Stimulated activated CD8-positive, alpha-beta memory T cell treated with anti-CD3 and anti-CD28 coated beads, Interleukin-15, amount 100 ng/mL, for 24 hours (primary cell): ENCODE measurements around the gene PPIC.
"Not testable (repeated sequence)": the region's sequence is repeated elsewhere in the genome, so short reads cannot be mapped to it uniquely, and the experiment has no call there.

Experiments
- DNase-seq: peaks from one replicate; pipeline ENCODE4 v3.0.0-alpha.2; 2020; ENCODE audit warnings: low read depth

Gene PPIC

GRCh38 chr5:123007754-123008153 is 28.8 kb downstream of the PPIC start:
- no peak for DNase-seq

- no peak for DNase-seq
Measured at GRCh38 chr5:123007182-123007581, 29.3 kb downstream of the PPIC start.

GRCh38 chr5:123001808-123002207 is 34.7 kb downstream of the PPIC start:
- DNase-seq = no peak

GRCh38 chr5:123000731-123001130 is 35.8 kb downstream of the PPIC start:
- DNase-seq = no peak

- DNase-seq = no peak
Measured at GRCh38 chr5:122999947-123000563, 36.5 kb downstream of the PPIC start.

- DNase-seq = no peak
Measured at GRCh38 chr5:122997294-122997693, 39.2 kb downstream of the PPIC start.

GRCh38 chr5:122996091-122996490 is 40.4 kb downstream of the PPIC start:
- no peak for DNase-seq

DNA sequence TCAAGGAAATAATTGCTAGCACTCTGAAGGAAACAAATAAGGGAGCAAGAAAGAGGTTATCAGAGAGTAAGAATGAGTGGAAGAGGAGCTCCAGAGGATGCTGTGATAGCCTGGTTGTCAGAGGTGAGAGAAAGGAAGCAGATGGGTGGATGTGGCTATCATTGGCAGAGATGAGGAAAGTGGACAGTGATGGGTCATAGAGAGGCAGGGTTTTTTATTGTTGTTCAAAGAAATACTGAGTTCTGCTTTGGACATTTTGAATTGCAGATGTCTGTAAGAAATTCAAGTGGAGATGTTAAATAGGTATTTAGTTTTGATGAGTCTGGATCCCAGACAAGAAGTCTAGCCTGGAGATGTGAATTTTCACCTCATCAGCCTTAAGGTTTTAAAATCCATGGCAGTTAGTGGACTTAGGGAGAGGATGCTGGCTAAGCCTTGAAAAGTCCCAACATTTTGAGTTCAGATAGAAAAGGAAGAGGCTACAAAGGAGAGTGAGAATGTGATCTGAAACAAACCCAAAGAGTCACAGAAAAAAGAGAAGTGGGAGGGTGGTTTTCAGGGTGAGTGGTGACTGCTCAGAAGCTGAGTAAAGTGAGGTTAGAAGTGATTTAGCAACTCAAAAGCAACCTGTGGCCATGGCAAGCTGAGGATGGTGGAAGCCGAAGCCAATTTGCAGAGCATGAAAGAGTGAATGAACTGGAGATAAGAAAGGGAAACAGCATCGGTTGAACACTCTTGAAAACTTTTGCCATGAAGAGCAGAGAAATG is 50.4 kb downstream of the PPIC start:
- DNase-seq = no peak

- no peak for DNase-seq
Measured at GRCh38 chr5:122985006-122985700, 51.4 kb downstream of the PPIC start.

GRCh38 chr5:122984425-122984824 is 52.1 kb downstream of the PPIC start:
- DNase-seq = no peak

DNA sequence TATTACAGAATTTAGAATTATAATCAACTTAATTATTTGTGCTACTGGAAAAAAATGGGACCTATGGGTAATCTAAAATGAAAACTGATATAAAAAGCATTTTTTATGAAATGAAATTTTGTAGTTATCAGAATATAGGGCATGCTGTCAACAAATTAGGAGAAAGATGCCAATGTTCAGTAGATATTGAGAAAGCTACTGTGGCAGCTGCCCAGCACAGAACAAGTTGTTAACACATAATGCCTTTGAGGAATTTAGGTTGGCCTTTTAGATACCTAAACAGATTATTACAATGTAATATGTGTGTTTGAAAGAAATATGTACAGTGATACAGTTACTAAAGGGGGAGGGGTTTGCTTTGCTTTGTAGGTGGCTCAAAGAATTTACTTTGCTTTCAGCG is 54.1 kb downstream of the PPIC start:
- no peak for DNase-seq

DNA sequence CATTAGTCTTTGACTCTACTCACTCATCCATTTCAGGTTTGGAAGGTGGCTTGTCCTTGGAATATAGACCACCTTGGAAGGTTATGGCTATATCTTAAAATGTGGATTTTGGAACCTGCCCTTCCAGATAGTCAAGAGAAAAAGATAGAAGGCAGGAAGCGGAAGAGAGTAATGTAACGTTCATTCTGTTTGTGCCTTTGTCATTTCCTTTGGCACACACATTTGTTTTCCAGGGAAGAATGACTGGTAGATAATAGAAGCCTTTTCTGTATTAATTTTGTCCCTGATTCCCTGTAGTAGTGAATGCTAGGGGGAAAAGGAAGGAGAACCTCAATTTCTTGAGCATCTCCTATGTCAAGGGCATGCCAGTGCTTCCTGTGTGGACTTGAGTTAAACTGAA is 54.7 kb downstream of the PPIC start:
- DNase-seq = no peak

GRCh38 chr5:122978644-122979297 is 57.8 kb downstream of the PPIC start:
- DNase-seq = no peak

- no peak for DNase-seq
Measured at GRCh38 chr5:122978068-122978467, 58.5 kb downstream of the PPIC start.

DNA sequence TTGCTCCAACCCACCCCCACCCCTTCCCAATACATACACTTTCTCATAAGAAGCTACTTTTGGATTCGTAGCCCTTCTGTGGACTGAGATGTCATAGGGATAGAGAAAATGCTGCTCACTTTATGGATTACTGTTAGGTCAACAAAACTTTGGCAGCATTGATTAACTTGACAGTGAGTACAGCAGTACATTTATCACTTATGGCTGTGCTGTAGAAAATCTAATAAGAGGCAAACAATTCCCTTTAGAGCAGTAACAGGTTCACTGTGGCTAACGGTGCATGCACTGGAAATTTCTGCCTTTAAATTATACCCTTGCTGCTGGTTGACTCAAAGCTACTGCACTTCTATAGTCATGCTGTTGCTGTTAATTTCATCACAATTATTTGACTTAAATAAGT is 59.2 kb downstream of the PPIC start:
- no peak for DNase-seq

DNA sequence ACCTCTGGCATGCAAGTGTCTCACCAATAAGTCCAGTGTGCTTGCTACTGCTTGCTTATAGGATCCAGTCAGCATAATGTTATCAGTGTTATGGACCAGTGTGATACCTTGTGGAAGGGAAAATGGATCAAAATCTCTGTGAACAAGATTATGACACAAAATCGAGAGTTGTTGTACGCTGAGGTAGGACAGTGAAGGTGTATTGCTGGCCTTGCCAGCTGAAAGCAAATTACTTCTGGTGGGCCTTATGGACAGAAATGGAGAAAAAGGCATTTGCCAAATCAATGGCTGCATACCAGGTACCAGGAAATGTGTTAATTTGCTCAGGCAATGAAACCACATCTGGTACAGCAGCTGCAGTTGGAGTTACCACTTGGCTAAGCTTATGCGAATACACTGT is 62.3 kb downstream of the PPIC start:
- DNase-seq = not testable (repeated sequence)

DNA sequence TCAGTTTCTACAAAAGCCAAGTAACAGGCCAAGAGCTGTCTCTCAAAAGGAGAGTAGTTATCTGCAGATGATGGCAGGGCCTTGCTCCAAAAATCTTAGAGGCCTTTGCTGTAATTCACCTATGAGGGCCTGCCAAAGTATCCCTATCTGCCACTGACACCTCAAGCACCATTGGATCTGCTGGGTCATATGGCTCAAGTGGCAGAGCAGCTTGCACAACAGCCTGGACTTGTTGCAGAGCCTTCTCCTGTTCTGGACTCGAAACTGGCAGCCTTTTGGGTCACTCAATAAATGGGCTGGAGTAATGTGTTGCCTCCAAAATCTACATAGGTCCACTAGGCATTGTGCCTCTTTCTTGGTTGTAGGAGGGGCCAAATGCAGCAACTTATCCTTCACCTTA is 62.8 kb downstream of the PPIC start:
- not testable (repeated sequence) for DNase-seq
